ENCODE measurements around the gene FOXL2NB. TPM values are rescaled to one million over a fixed set of nuclear protein-coding genes. Genes with fewer than 3 reads are reported as not detected.

FOXL2NB gene
- total and polyA plus RNA-seq, 2 of the 13 experiments (the other 11 are each of a cell fraction or from before 2014, with no cell fraction given) = not detected

DNA sequence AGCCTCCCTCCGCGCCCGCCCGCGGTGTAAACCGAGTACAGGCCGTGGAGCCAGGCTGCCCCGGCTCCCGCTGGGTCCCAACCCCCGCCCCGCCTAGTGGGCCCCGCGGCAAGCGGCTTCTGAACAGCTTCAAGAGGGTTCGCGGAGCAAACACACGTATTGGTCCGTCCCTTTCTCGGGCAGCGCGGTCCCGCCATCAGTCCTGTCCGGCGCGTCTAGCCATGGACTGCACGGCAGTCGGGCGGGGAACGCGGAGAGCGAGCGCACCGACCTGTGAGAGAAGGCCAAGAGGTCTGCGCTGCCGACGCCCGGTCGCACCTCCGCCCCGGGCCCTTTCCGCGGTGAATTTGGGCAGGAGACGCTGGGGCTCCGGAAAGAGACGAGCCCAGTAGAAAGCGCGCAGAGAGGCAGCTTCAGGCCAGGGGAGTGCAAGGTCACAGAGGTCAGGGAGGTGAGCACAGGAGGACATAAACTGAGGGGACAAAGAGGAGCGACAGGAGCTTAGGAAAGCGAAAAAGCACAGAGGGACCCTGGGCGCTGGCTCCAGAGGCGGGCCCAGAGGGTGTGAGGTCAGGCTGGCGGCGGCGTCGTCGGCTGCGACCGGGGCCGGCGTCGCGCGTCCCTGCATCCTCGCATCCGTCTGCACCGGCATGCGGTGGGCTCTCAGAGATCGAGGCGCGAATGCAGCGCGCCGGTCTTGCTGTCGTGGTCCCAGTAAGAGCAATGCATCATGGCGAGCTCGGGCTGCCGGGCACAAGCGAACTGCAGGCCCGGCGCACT is 1.9 kb upstream of the FOXL2NB start:
- in situ Hi-C loops (cut with HindIII; ENCODE audit: extremely low pct_ligation_motif_present, low pct_unique_long_range_greater_than_20kb) = no loop called here
- Histone ChIP-seq H3K9ac (ENCODE audit: insufficient read depth, low read depth, low read length) (no peak overlapping the region), H3K4me3 (replicated peaks in 1 of 3; ENCODE audit: insufficient read depth in 1 of 3, low read depth in 2 of 3, low read length in 3 of 3) (peak overlapping the region in 2 of 3 experiments; percentile 12 to 32; a peak in 1 of 6 replicates), H2AFZ (ENCODE audit: low read length) (no peak overlapping the region), H3K27me3 (ENCODE audit: control insufficient read depth in 1 of 2, insufficient read depth in 2 of 2, low read length in 2 of 2) (peaks cover 25 to 90% of the 10 kb centered on the region in 2 experiments), H4K20me1 (ENCODE audit: insufficient read depth, low read length) (no peaks in the 10 kb centered on the region), H3K27ac (ENCODE audit: extremely low read length, insufficient read depth, low read length) (no peak overlapping the region), H3K36me3 (replicated peaks in 1 of 2; ENCODE audit: control insufficient read depth in 1 of 2, insufficient read depth in 2 of 2, low read length in 2 of 2) (no peaks in the 10 kb centered on the region), H3K79me2 (ENCODE audit: insufficient read depth, low read length) (no peaks in the 10 kb centered on the region), H3K4me2 (ENCODE audit: low read depth, low read length) (peak overlapping the region; percentile 38), H3K9me3 (ENCODE audit: low read length) (no peaks in the 10 kb centered on the region), H3K4me1 (ENCODE audit: insufficient read depth, low read length) (peaks cover 8% of the 10 kb centered on the region)
- DNase-seq (ENCODE audit: low spot score) (no peak), ATAC-seq (peak; percentile 14; the same call in 2 of the 3 replicates), FAIRE-seq (no peak)
- ChIA-PET CTCF (ENCODE audit: low intra/inter-chr PET ratio, low total read pairs) (no interaction called here), POLR2A (no interaction called here)
- BruUV-seq (replicated peaks) = no TSS peak
- intact Hi-C loops (cut with micrococcal nuclease; ENCODE audit: unreplicated experiment) = loop anchor here (5.0 kb wide), 1 partner anchor 167 kb away; no protein-coding TSS in a partner anchor
- WGBS (ENCODE audit: low lambda C conversion rate) = 33% methylated on average over 53 of the region's 80 CpGs
- TF ChIP-seq KLF13 (CRISPR knock-in tag; IDR thresholded peaks at IDR 0.05) = no peak
- no peak for TF ChIP-seq RFX3 (CRISPR knock-in tag; IDR thresholded peaks at IDR 0.05)
- no peak for TF ChIP-seq ZBTB34 (CRISPR knock-in tag; IDR thresholded peaks at IDR 0.05)
- no peak for TF ChIP-seq ZNF672 (CRISPR knock-in tag; IDR thresholded peaks at IDR 0.05)
- no peak for TF ChIP-seq ZSCAN21 (CRISPR knock-in tag; IDR thresholded peaks at IDR 0.05; ENCODE audit: borderline replicate concordance)
- TF ChIP-seq, protein P1, sequence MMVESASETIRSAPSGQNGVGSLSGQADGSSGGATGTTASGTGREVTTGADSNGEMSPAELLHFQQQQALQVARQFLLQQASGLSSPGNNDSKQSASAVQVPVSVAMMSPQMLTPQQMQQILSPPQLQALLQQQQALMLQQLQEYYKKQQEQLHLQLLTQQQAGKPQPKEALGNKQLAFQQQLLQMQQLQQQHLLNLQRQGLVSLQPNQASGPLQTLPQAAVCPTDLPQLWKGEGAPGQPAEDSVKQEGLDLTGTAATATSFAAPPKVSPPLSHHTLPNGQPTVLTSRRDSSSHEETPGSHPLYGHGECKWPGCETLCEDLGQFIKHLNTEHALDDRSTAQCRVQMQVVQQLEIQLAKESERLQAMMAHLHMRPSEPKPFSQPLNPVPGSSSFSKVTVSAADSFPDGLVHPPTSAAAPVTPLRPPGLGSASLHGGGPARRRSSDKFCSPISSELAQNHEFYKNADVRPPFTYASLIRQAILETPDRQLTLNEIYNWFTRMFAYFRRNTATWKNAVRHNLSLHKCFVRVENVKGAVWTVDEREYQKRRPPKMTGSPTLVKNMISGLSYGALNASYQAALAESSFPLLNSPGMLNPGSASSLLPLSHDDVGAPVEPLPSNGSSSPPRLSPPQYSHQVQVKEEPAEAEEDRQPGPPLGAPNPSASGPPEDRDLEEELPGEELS (CRISPR knock-in tag; IDR thresholded peaks at IDR 0.05) = no peak
- no peak for TF ChIP-seq PHB2 (IDR thresholded peaks at IDR 0.05; ENCODE audit: partially characterized antibody)
- TF ChIP-seq ZNF841 (CRISPR knock-in tag; IDR thresholded peaks at IDR 0.05; ENCODE audit: borderline replicate concordance) = no peak
- TF ChIP-seq, protein P2, sequence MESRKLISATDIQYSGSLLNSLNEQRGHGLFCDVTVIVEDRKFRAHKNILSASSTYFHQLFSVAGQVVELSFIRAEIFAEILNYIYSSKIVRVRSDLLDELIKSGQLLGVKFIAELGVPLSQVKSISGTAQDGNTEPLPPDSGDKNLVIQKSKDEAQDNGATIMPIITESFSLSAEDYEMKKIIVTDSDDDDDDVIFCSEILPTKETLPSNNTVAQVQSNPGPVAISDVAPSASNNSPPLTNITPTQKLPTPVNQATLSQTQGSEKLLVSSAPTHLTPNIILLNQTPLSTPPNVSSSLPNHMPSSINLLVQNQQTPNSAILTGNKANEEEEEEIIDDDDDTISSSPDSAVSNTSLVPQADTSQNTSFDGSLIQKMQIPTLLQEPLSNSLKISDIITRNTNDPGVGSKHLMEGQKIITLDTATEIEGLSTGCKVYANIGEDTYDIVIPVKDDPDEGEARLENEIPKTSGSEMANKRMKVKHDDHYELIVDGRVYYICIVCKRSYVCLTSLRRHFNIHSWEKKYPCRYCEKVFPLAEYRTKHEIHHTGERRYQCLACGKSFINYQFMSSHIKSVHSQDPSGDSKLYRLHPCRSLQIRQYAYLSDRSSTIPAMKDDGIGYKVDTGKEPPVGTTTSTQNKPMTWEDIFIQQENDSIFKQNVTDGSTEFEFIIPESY (CRISPR knock-in tag; IDR thresholded peaks at IDR 0.05) = peak; percentile 52
- no peak for TF ChIP-seq THAP7 (CRISPR knock-in tag; IDR thresholded peaks at IDR 0.05)
- TF ChIP-seq GTF2F1 (IDR thresholded peaks at IDR 0.05; ENCODE audit: low read length) = no peak
- no peak for TF ChIP-seq SALL2 (CRISPR knock-in tag; IDR thresholded peaks at IDR 0.05)
- TF ChIP-seq RFX1 (IDR thresholded peaks at IDR 0.05) = no peak
- TF ChIP-seq ZNF800 (CRISPR knock-in tag; IDR thresholded peaks at IDR 0.05) = peak; percentile 80

Data from HepG2 (cell line).